HepG2 (cell line): Measurements from ENCODE around the gene INHBE. TPM values are rescaled to one million over a fixed set of nuclear protein-coding genes. Genes with fewer than 3 reads are reported as not detected.

Source experiments
- CREB1 ChIP-seq, 2 experiments: fragments of 450-650 bp in 1 of 2; IDR thresholded peaks; 2 replicates each; pipeline ENCODE4 v1.6.1; 2016 to 2017; ENCODE audit warnings: control low read depth in 1 of 2, mild to moderate bottlenecking in 1 of 2, missing compliant biosample characterization in 1 of 2, missing genetic modification characterization in 1 of 2
- GATAD2A ChIP-seq: IDR thresholded peaks from 2 replicates; pipeline ENCODE4 v1.6.1; 2016
- GZF1 ChIP-seq: sonication (generic); formaldehyde crosslinking; IDR thresholded peaks from 2 replicates; pipeline ENCODE4 v1.5.1; 2020; ENCODE audit warnings: mild to moderate bottlenecking, missing genetic modification reagents
- HDAC6 ChIP-seq: fragments of 200-600 bp; sonication (generic); IDR thresholded peaks from 2 replicates; pipeline ENCODE4 v1.7.0; 2017; ENCODE audit warnings: mild to moderate bottlenecking, antibody characterized with exemption, low read length, low read depth
- HIVEP1 ChIP-seq: sonication (generic); formaldehyde crosslinking; IDR thresholded peaks from 2 replicates; pipeline ENCODE4 v1.4.0; 2020; ENCODE audit warnings: mild to moderate bottlenecking, missing genetic modification reagents
- IKZF1 ChIP-seq: fragments of 450-650 bp; IDR thresholded peaks from 2 replicates; pipeline ENCODE4 v1.7.1; 2016
- NCOA5 ChIP-seq: sonication (generic); formaldehyde crosslinking; IDR thresholded peaks from 2 replicates; pipeline ENCODE4 v1.4.0; 2020; ENCODE audit warnings: missing genetic modification reagents
- NONO ChIP-seq, 2 experiments: fragments of 450-650 bp in 1 of 2; sonication (generic) in 1 of 2; formaldehyde crosslinking in 1 of 2; IDR thresholded peaks in 1 of 2; conservative IDR thresholded peaks in 1 of 2; 2 replicates each; pipeline versions ENCODE4 v1.6.1 to v1.8.0; 2017 to 2022; ENCODE audit warnings: mild to moderate bottlenecking in 1 of 2, missing genetic modification reagents in 1 of 2, moderate library complexity in 1 of 2
- PITX1 ChIP-seq: sonication (generic); formaldehyde crosslinking; IDR thresholded peaks from 2 replicates; pipeline ENCODE4 v1.5.1; 2020; ENCODE audit warnings: mild to moderate bottlenecking, missing genetic modification reagents
- PLRG1 ChIP-seq: fragments of 450-650 bp; conservative IDR thresholded peaks from 2 replicates; pipeline ENCODE4 v1.6.1; 2016
- RAD51 ChIP-seq: fragments of 450-650 bp; IDR thresholded peaks from 2 replicates; pipeline ENCODE4 v1.6.1; 2016; ENCODE audit warnings: borderline replicate concordance
- REST ChIP-seq, 2 experiments: IDR thresholded peaks; 2 replicates each; pipeline ENCODE4 v1.6.1; 2011 to 2012; ENCODE audit warnings: low read length in 2 of 2, borderline replicate concordance in 1 of 2, low read depth in 1 of 2, mild to moderate bottlenecking in 1 of 2, moderate library complexity in 1 of 2
- SMAD3 ChIP-seq: sonication (generic); formaldehyde crosslinking; IDR thresholded peaks from 2 replicates; pipeline ENCODE4 v1.4.0; 2020; ENCODE audit warnings: missing genetic modification reagents
- SOX6 ChIP-seq, 2 experiments: fragments of 450-650 bp in 1 of 2; sonication (generic) in 1 of 2; formaldehyde crosslinking in 1 of 2; IDR thresholded peaks; 2 replicates each; pipeline versions ENCODE4 v1.4.0 to v1.6.1; 2017 to 2020; ENCODE audit warnings: antibody characterized with exemption in 1 of 2, mild to moderate bottlenecking in 1 of 2, missing genetic modification reagents in 1 of 2
- SRSF1 ChIP-seq: fragments of 200-400 bp; formaldehyde crosslinking; optimal IDR thresholded peaks from 2 replicates; pipeline ENCODE3; 2017; ENCODE audit warnings: mild to moderate bottlenecking, low read depth, low read length, moderate library complexity
- STAG1 ChIP-seq: sonication (generic); formaldehyde crosslinking; IDR thresholded peaks from 2 replicates; pipeline ENCODE4 v1.4.0; 2020; ENCODE audit warnings: missing genetic modification reagents
- ZBTB43 ChIP-seq: sonication (generic); formaldehyde crosslinking; conservative IDR thresholded peaks from 2 replicates; pipeline ENCODE4 v1.4.0; 2020; ENCODE audit warnings: missing genetic modification reagents
- polyA plus RNA-seq, 8 experiments: library from polyadenylated mRNA; depleted of rRNA in 3 of 8; stranded (reverse) in 7 of 8; unstranded in 1 of 8; fragments of >200 nt; fragmentation: Illumina TruSeq in 4 of 8; extraction: Trizol in 4 of 8; gene quantifications; 2 replicates each; pipeline versions ENCODE4 v1.2.1 to v1.2.3, GENCODE V29; 2011 to 2016; ENCODE audit warnings: low read depth in 4 of 8, missing spikeins in 1 of 8, mixed read lengths in 1 of 8; ENCODE audit not compliant: insufficient read depth in 1 of 8
- total RNA-seq, 5 experiments: library from RNA; depleted of rRNA; stranded (reverse); fragments of >200 nt; fragmentation: Illumina TruSeq; extraction: Trizol; gene quantifications; 2 replicates each; pipeline ENCODE4 v1.2.3, GENCODE V29; 2016; ENCODE audit warnings: low read depth in 1 of 5
- TF ChIP-seq, protein P1 (sequence below): sonication (generic); formaldehyde crosslinking; IDR thresholded peaks from 2 replicates; pipeline ENCODE4 v1.5.1; 2020; ENCODE audit warnings: mild to moderate bottlenecking, missing genetic modification reagents, moderate library complexity
- TF ChIP-seq, protein P2 (sequence below): sonication (generic); formaldehyde crosslinking; IDR thresholded peaks from 2 replicates; pipeline ENCODE4 v1.5.0; 2020; ENCODE audit warnings: missing genetic modification reagents

Gene INHBE
- total and polyA plus RNA-seq, 2 of the 13 experiments (the other 11 are each of a cell fraction or from before 2014, with no cell fraction given) = 17.0 to 32.0 TPM

DNA sequence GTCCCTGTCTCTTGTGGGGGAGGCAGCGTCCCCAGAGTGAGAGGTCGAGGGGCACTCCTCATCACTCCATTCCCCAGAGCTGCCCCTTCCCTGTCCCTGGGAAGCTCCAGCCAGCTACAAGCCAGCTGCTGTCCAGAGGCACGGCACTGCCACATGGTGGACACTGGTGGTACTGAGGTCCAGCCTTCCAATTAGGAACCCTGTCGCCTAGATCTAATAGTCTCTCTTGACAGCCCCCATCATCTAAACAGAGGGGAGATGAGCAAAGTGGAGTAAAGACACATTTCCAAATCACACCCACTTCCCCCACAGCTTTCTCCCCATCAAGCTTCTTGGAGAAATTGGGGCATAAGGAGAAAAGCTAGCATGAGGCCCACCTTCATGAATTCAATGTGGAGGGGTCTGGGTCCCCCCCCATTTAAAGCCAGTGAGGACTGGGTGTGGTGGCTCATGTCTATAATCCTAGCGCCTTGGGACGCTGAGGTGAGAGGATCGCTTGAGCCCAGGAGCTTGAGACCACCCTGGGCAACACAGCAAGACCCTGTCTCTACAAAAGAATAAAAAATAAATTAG is 2.1 kb upstream of the INHBE start (continued):
- TF ChIP-seq, protein P1, sequence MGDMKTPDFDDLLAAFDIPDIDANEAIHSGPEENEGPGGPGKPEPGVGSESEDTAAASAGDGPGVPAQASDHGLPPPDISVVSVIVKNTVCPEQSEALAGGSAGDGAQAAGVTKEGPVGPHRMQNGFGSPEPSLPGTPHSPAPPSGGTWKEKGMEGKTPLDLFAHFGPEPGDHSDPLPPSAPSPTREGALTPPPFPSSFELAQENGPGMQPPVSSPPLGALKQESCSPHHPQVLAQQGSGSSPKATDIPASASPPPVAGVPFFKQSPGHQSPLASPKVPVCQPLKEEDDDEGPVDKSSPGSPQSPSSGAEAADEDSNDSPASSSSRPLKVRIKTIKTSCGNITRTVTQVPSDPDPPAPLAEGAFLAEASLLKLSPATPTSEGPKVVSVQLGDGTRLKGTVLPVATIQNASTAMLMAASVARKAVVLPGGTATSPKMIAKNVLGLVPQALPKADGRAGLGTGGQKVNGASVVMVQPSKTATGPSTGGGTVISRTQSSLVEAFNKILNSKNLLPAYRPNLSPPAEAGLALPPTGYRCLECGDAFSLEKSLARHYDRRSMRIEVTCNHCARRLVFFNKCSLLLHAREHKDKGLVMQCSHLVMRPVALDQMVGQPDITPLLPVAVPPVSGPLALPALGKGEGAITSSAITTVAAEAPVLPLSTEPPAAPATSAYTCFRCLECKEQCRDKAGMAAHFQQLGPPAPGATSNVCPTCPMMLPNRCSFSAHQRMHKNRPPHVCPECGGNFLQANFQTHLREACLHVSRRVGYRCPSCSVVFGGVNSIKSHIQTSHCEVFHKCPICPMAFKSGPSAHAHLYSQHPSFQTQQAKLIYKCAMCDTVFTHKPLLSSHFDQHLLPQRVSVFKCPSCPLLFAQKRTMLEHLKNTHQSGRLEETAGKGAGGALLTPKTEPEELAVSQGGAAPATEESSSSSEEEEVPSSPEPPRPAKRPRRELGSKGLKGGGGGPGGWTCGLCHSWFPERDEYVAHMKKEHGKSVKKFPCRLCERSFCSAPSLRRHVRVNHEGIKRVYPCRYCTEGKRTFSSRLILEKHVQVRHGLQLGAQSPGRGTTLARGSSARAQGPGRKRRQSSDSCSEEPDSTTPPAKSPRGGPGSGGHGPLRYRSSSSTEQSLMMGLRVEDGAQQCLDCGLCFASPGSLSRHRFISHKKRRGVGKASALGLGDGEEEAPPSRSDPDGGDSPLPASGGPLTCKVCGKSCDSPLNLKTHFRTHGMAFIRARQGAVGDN (CRISPR knock-in tag) = peak; percentile 50
- no peak for TF ChIP-seq SOX6 (IDR thresholded peaks at IDR 0.05)
- TF ChIP-seq SOX6 (CRISPR knock-in tag; IDR thresholded peaks at IDR 0.05) = 0 out of 2 replicates have a peak, but pooled peaks have one; percentile 46
- TF ChIP-seq PLRG1 = no peak
- TF ChIP-seq STAG1 (CRISPR knock-in tag) = peak; percentile 95
- no peak for TF ChIP-seq REST (IDR thresholded peaks at IDR 0.05; ENCODE audit: borderline replicate concordance in 1 of 2, low read depth in 1 of 2, low read length in 2 of 2)
- no peak for TF ChIP-seq ZBTB43 (CRISPR knock-in tag)
- no peak for TF ChIP-seq IKZF1
- TF ChIP-seq CREB1 (IDR thresholded peaks at IDR 0.05) = no peak
- TF ChIP-seq CREB1 (CRISPR knock-in tag; IDR thresholded peaks at IDR 0.05) = no peak
- TF ChIP-seq PITX1 = 0 out of 2 replicates have a peak, but pooled peaks have one; percentile 35
- TF ChIP-seq, protein P2, sequence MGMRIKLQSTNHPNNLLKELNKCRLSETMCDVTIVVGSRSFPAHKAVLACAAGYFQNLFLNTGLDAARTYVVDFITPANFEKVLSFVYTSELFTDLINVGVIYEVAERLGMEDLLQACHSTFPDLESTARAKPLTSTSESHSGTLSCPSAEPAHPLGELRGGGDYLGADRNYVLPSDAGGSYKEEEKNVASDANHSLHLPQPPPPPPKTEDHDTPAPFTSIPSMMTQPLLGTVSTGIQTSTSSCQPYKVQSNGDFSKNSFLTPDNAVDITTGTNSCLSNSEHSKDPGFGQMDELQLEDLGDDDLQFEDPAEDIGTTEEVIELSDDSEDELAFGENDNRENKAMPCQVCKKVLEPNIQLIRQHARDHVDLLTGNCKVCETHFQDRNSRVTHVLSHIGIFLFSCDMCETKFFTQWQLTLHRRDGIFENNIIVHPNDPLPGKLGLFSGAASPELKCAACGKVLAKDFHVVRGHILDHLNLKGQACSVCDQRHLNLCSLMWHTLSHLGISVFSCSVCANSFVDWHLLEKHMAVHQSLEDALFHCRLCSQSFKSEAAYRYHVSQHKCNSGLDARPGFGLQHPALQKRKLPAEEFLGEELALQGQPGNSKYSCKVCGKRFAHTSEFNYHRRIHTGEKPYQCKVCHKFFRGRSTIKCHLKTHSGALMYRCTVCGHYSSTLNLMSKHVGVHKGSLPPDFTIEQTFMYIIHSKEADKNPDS (CRISPR knock-in tag) = no peak
- no peak for TF ChIP-seq NCOA5
- peak; percentile 81 for TF ChIP-seq SMAD3 (CRISPR knock-in tag)
- TF ChIP-seq GZF1 = no peak
- no peak for TF ChIP-seq HDAC6
- no peak for TF ChIP-seq NONO (IDR thresholded peaks at IDR 0.05)
- TF ChIP-seq NONO (CRISPR knock-in tag; conservative IDR thresholded peaks at IDR 0.05) = 0 out of 2 replicates have a peak, but pooled peaks have one; percentile 30
- peak; percentile 65; the same call in 1 of the 2 replicates for TF ChIP-seq HIVEP1
- TF ChIP-seq GATAD2A = 0 out of 2 replicates have a peak, but pooled peaks have one; percentile 20
- no peak for TF ChIP-seq RAD51
- no peak for TF ChIP-seq SRSF1
